ENCODE results near the gene FOXL1. TPM values are rescaled to one million over a fixed set of nuclear protein-coding genes. Genes with fewer than 3 reads are reported as not detected.
A peak's percentile ranks its signal among the peaks of the same experiment; 100 is the strongest.

FOXL1 gene
- polyA plus RNA-seq, 1 experiment: 41.1 TPM

DNA sequence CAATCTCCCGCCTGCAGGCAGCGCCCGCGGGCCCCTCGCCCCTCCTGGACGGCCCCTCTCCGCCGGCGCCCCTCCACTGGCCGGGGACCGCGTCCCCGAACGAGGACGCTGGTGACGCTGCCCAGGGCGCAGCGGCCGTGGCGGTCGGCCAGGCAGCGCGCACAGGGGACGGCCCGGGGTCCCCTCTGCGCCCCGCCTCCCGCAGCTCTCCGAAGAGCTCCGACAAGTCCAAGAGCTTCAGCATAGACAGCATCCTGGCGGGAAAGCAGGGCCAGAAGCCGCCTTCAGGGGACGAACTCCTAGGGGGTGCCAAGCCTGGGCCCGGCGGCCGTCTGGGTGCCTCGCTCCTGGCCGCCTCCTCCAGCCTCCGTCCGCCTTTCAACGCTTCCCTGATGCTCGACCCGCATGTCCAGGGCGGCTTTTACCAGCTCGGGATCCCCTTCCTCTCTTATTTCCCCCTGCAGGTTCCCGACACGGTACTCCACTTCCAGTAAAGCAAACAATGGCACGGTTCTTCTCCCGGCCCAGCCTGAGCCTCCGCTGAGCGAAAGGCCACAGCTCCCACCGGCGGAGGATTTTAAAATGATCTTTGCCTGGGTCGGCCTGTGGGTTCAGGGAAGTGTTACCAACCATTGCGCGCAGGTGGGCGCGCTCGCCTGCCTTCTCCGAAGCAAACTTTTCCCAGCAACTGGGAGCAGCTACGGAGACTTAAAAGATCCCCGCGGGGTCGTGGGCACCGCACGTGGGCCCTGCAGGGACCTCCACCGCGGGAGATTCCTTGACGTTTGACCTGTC lies 1.1 kb downstream of the FOXL1 start:
- ChIA-PET CTCF (interaction anchor here (0.6 to 1.2 kb wide), 3 partner anchors 15 to 500 kb away, joined by 3 to 5 read pairs (median 4); no protein-coding TSS in a partner anchor), POLR2A (interaction anchor here (1.1 to 2.4 kb wide), 3 partner anchors 11 to 91 kb away, joined by 3 to 9 read pairs (median 4); no protein-coding TSS in a partner anchor)
- Histone ChIP-seq H3K27me3 (ENCODE audit: control insufficient read depth, insufficient read depth, low read length) (no peaks in the 10 kb centered on the region), H3K27ac (ENCODE audit: low read depth, low read length) (peak overlapping the region; percentile 100), H3K9me3 (ENCODE audit: control insufficient read depth, insufficient read depth, low read length) (peaks cover 3% of the 10 kb centered on the region; the same call in 1 of the 2 replicates), H3K4me3 (ENCODE audit: low read depth, low read length) (peak overlapping the region; percentile 86)
- TF ChIP-seq, protein P1, sequence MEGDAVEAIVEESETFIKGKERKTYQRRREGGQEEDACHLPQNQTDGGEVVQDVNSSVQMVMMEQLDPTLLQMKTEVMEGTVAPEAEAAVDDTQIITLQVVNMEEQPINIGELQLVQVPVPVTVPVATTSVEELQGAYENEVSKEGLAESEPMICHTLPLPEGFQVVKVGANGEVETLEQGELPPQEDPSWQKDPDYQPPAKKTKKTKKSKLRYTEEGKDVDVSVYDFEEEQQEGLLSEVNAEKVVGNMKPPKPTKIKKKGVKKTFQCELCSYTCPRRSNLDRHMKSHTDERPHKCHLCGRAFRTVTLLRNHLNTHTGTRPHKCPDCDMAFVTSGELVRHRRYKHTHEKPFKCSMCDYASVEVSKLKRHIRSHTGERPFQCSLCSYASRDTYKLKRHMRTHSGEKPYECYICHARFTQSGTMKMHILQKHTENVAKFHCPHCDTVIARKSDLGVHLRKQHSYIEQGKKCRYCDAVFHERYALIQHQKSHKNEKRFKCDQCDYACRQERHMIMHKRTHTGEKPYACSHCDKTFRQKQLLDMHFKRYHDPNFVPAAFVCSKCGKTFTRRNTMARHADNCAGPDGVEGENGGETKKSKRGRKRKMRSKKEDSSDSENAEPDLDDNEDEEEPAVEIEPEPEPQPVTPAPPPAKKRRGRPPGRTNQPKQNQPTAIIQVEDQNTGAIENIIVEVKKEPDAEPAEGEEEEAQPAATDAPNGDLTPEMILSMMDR (IDR thresholded peaks at IDR 0.05; ENCODE audit: low read depth, low read length): no peak
- DNase-seq (ENCODE audit: low read depth, low spot score): no peak

DNA sequence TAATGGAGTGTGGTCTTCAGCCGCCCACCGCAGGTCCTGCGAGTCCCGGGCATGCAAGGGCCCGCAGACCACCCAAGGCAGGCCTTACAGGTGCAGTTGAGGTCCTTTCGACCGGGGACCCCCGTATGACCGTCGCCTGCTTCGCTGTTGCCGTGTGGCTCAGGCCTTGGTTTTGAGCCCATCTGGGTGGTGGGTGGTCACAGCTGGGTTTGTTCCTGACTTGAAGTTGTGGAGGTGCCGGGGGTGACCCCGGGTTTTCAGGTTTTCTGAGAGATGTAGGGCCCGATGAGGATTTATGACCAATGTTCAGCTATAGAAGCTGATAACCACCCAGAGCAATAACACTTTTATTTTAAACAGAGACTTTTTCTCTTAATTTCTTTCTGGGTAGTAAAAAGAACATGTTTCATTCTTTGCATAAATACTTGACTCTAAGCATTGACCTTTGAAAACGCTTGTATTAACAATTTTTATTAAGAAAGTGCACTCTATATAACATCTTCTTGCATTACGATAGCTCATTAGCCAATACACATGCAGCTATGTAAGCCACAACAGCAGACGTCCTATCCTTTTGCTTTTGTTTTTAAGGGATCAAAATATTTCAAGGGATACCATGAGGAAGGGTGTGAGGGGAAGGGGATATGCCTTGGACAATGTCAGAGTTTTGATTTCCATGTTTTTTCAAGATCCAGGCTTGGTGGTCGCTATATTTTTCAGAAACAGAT lies 1.9 kb downstream of the FOXL1 start:
- H3K27me3 ChIP-seq (ENCODE audit: control insufficient read depth, insufficient read depth, low read length): no peaks in the 10 kb centered on the region
- H3K4me3 ChIP-seq (ENCODE audit: low read depth, low read length): peak overlapping the region; percentile 86
- H3K27ac ChIP-seq (ENCODE audit: low read depth, low read length): peak overlapping the region; percentile 100
- ChIA-PET POLR2A (interaction anchor here (1.1 to 2.4 kb wide), 3 partner anchors 10 to 90 kb away, joined by 3 to 9 read pairs (median 4); no protein-coding TSS in a partner anchor), CTCF (interaction anchor here (0.6 to 1.2 kb wide), 3 partner anchors 16 to 500 kb away, joined by 3 to 5 read pairs (median 3); no protein-coding TSS in a partner anchor)
- TF ChIP-seq, protein P1 (IDR thresholded peaks at IDR 0.05; ENCODE audit: low read depth, low read length): no peak
- H3K9me3 ChIP-seq (ENCODE audit: control insufficient read depth, insufficient read depth, low read length): peaks cover 3% of the 10 kb centered on the region; the same call in 1 of the 2 replicates
- DNase-seq (ENCODE audit: low read depth, low spot score): no peak

DNA sequence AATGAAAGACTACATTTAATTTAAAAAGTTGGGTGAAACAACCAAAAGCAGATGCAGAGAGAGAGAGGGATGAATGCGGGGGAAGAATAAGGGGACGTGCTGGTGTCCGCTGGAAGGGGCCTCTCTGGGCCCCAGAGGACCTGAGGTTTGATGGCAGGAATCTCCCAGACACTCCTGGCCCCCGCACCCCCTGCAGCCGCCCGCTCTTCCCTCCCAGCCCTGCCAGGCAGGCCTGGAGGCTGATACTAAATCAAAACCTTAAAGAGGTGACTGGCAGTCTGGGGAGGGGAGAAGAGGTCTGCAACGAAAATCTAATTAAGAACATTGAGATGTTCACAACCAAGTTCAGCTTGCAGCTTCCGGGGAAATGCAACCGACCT lies 2.4 kb downstream of the FOXL1 start:
- no peak for DNase-seq (ENCODE audit: low read depth, low spot score)
- Histone ChIP-seq H3K27me3 (ENCODE audit: control insufficient read depth, insufficient read depth, low read length) (no peaks in the 10 kb centered on the region), H3K9me3 (ENCODE audit: control insufficient read depth, insufficient read depth, low read length) (peaks cover 3% of the 10 kb centered on the region; the same call in 1 of the 2 replicates), H3K27ac (ENCODE audit: low read depth, low read length) (peak overlapping the region; percentile 68), H3K4me3 (ENCODE audit: low read depth, low read length) (peak overlapping the region; percentile 86)
- CTCF ChIA-PET: interaction anchor here (0.8 kb wide), 1 partner anchor 481 kb away, joined by 3 read pairs; no protein-coding TSS in a partner anchor
- TF ChIP-seq, protein P1 (IDR thresholded peaks at IDR 0.05; ENCODE audit: low read depth, low read length): no peak
- POLR2A ChIA-PET: interaction anchor here (0.6 to 1.4 kb wide), 2 partner anchors 89 to 114 kb away, joined by 4 to 9 read pairs; no protein-coding TSS in a partner anchor

DNA sequence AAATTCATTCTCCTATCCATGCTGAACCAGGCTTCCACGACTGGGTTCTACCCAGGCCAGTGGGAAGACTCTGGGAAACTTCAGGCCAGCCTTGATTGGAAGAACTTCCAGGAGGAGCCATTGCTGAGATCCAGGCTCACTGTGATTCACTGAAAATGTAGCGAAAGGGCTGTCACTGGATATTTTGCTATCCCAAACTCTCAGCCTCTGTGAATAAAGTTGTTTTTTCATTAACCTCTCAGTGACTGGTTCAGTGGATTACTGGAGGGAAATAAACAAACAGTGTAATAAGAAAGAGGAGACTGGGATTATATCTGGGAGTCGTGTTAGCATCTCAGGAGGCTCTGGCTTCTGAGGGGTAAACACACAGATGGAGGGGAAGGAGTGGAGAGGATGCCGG lies 3.1 kb downstream of the FOXL1 start:
- Histone ChIP-seq H3K9me3 (ENCODE audit: control insufficient read depth, insufficient read depth, low read length) (peaks cover 3% of the 10 kb centered on the region; the same call in 1 of the 2 replicates), H3K4me3 (ENCODE audit: low read depth, low read length) (peak overlapping the region; percentile 86), H3K27me3 (ENCODE audit: control insufficient read depth, insufficient read depth, low read length) (no peaks in the 10 kb centered on the region), H3K27ac (ENCODE audit: low read depth, low read length) (peak overlapping the region; percentile 68)
- no peak for DNase-seq (ENCODE audit: low read depth, low spot score)
- ChIA-PET CTCF (interaction anchor here (0.7 kb wide), 1 partner anchor 482 kb away, joined by 3 read pairs; no protein-coding TSS in a partner anchor), POLR2A (interaction anchor here (0.6 kb wide), 2 partner anchors 9 to 114 kb away, joined by 3 to 9 read pairs; no protein-coding TSS in a partner anchor)
- TF ChIP-seq, protein P1 (IDR thresholded peaks at IDR 0.05; ENCODE audit: low read depth, low read length): no peak
